Esophagus muscularis mucosa (tissue), 4 donors: ENCODE measurements around the gene DOCK8. TPM values are rescaled to one million over a fixed set of nuclear protein-coding genes. Genes with fewer than 3 reads are reported as not detected.
A peak's percentile ranks its signal among the peaks of the same experiment; 100 is the strongest.

Source experiments
- DNase-seq: peaks from one replicate; pipeline ENCODE4 v3.0.0-alpha.2; 2017; ENCODE audit errors: extremely low spot score
- H3K27ac ChIP-seq, 4 donors: fragments of 200-600 bp; sonication (generic); replicated peaks in 1 of 4; 1 replicate in 3 of 4; 2 replicates in 1 of 4; pipeline ENCODE4 v1.5.1; 2016 to 2019; ENCODE audit warnings: mild to moderate bottlenecking in 1 of 4
- H3K27me3 ChIP-seq, 4 donors: fragments of 200-600 bp; sonication (generic); one replicate each; pipeline versions ENCODE4 v1.5.1 to v1.6.0; 2016 to 2019
- H3K36me3 ChIP-seq, 4 donors: fragments of 200-600 bp; sonication (generic); one replicate each; pipeline ENCODE4 v1.5.1; 2016 to 2019
- H3K4me1 ChIP-seq, 4 donors: fragments of 200-600 bp; sonication (generic); one replicate each; pipeline ENCODE4 v1.5.1; 2016 to 2019
- H3K4me3 ChIP-seq, 4 donors: fragments of 200-600 bp; sonication (generic); 1 replicate in 2 of 4; 2 replicates in 2 of 4; pipeline ENCODE4 v1.5.1; 2016 to 2019; ENCODE audit warnings: mild to moderate bottlenecking in 4 of 4, moderate library complexity in 1 of 4
- H3K9me3 ChIP-seq, 4 donors: fragments of 200-600 bp; sonication (generic); 1 replicate in 3 of 4; 2 replicates in 1 of 4; pipeline ENCODE4 v1.5.1; 2016 to 2019
- EP300 ChIP-seq: sonication (generic); formaldehyde crosslinking; IDR thresholded peaks from one replicate; pipeline ENCODE4 v1.6.1; 2017; ENCODE audit warnings: antibody characterized with exemption
- POLR2A ChIP-seq: fragments of 450-650 bp; IDR thresholded peaks from one replicate; pipeline ENCODE4 v1.6.1; 2017; ENCODE audit warnings: antibody characterized with exemption, moderate library complexity, mild to moderate bottlenecking, low read depth
- POLR2AphosphoS5 ChIP-seq, 2 donors: sonication (generic); formaldehyde crosslinking; IDR thresholded peaks; one replicate each; pipeline ENCODE4 v1.6.1; 2017; ENCODE audit warnings: antibody characterized with exemption in 2 of 2
- WGBS: methylation state at CpG from one replicate; pipeline ENCODE4 v1.1.5; 2018; 5-methylcytosine and 5-hydroxymethylcytosine counted together
- intact Hi-C: fragments of 100-400 bp; cut with DNase I; formaldehyde crosslinking; loops from one replicate; pipeline ENCODE4 v1.15.1; 2023
- total RNA-seq, 4 donors: library from RNA; depleted of rRNA; stranded (reverse); fragments of >200 nt; gene quantifications; one replicate each; pipeline versions ENCODE4 v1.1.0 to v1.2.1, GENCODE V29; 2016
- TF ChIP-seq, protein P1 (sequence below), 3 experiments: fragments of 200-600 bp in 2 of 3; fragments of 450-650 bp in 1 of 3; sonication (generic) in 2 of 3; IDR thresholded peaks; one replicate each; pipeline ENCODE4 v1.5.1; 2017 to 2019; ENCODE audit warnings: antibody characterized with exemption in 3 of 3, mild to moderate bottlenecking in 2 of 3, moderate library complexity in 1 of 3

Gene DOCK8
- total RNA-seq, 4 donors from 2014 or later = 45.1 to 72.8 (median 48.8) TPM

DNA sequence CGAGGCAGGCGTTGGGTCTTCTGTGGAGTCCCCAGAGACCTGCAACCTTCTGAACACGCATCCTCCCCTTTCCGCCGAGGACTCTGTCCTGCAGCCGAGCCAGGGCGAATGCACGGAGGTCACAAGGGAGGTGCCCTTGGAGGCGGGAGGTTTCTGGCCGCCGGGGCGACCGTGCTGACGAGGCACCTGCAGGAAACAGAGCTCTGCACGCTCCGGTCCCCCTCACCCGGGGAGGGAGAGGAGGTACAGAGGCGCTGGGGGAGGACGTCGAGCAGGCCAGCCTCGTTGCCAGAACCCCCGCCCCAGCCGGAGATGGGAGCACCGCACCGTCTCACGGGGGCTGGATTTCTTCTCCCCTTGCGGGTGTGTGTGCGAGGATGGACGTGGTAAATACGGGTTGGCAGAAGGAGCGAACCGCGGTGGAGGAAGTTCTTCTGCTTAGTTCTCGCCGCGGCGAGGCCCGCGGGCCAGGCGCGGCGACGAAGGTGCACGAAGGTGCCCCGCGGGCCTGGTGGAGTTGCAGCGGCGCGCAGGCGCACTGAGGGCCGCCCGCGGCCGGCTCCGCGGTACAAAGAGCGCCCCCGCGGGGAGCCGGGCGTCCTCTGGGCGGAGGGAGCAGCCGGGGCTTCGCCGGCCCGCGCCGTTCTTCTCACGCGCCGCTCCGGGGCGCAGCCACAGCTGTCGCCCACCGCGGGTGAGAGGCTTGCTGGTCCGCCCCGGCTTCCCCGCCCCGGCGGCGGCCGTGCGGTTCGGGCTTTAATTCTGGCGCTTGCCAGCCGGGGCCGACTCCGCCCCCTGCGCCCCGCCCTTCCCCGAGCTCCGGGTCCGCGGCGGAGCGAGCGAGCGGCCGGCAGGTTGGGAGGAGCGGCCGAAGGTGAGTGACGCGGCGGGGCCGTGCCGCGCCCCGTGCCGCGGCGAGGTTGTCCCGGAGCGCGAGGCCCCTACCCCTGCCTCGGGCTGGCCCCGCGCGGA, 289.5 kb downstream of the DOCK8 start, which contains the start of gene KANK1:
Gene KANK1 (plus strand): TSS at position 815 of the 972 bp plus-strand sequence.
- no peaks in the 10 kb centered on the region for H3K36me3 ChIP-seq
- no peak for TF ChIP-seq EP300
- TF ChIP-seq POLR2AphosphoS5 (IDR thresholded peaks at IDR 0.05) = peak; percentile 30 to 37
- TF ChIP-seq, protein P1, sequence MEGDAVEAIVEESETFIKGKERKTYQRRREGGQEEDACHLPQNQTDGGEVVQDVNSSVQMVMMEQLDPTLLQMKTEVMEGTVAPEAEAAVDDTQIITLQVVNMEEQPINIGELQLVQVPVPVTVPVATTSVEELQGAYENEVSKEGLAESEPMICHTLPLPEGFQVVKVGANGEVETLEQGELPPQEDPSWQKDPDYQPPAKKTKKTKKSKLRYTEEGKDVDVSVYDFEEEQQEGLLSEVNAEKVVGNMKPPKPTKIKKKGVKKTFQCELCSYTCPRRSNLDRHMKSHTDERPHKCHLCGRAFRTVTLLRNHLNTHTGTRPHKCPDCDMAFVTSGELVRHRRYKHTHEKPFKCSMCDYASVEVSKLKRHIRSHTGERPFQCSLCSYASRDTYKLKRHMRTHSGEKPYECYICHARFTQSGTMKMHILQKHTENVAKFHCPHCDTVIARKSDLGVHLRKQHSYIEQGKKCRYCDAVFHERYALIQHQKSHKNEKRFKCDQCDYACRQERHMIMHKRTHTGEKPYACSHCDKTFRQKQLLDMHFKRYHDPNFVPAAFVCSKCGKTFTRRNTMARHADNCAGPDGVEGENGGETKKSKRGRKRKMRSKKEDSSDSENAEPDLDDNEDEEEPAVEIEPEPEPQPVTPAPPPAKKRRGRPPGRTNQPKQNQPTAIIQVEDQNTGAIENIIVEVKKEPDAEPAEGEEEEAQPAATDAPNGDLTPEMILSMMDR (IDR thresholded peaks at IDR 0.05) = peak; percentile 35 to 55 (median 36)
- intact Hi-C loops = loop anchor here (5.0 kb wide), 2 partner anchors 37 to 43 kb away; no protein-coding TSS in a partner anchor
- WGBS = 3% methylated on average over 23 of the region's 119 CpGs
- H3K9me3 ChIP-seq = no peaks in the 10 kb centered on the region
- no peaks in the 10 kb centered on the region for H3K27me3 ChIP-seq
- H3K27ac ChIP-seq = peak within 1 kb of the TSS; percentile 82 to 88 (median 86)
- H3K4me1 ChIP-seq = peaks cover 8 to 30% (median 24%) of the 10 kb centered on the region in 4 donors
- peak within 1 kb of the TSS; percentile 75 to 87 (median 82) for H3K4me3 ChIP-seq
- DNase-seq = no peak

DNA sequence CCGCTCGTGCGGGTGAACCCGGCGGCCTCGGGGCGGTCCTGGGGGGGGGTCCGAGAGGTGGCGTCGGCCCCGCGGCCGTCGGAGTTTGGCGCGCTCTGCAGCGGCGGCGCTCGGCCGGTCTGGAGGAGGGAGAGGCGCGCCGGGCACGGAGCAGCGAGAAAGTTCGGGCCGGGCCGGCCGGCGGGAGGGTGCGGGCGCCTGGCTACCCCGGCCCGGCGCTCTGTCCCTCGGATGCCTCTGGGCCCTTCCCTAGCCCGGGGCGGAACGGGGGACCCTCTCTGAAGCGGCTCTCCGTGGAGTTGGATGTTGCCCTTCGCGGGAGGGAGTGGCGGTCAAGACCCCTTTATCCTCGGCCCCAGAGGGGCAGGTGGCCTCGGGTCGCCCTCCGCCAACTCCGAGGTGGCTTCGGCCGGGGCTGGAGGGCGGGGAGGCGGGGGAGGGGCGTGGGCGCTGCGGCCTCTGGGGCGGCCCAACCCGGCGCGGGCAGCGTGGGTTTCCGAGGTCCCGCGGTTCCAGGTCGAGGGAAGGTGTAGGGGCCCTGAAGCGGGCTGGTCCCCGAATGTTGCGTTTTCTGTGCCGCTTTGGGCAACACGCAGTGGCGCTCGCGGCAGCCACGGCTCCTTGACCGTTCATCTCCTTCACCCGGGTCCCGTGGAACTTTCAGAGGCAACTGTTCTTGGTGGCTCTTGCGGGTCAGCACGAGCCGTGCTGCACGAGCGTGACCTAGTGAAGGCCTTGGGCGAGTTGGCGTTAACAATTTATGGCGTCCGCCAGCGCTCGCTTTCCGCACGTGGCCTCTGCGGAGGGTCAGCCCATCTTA, 290.5 kb downstream of the DOCK8 start:
- H3K36me3 ChIP-seq = peaks cover 0 to 3% (median 0%) of the 10 kb centered on the region in 4 donors
- no peaks in the 10 kb centered on the region for H3K9me3 ChIP-seq
- intact Hi-C loops = loop anchor here (5.0 kb wide), 2 partner anchors 38 to 42 kb away; no protein-coding TSS in a partner anchor
- peak overlapping the region; percentile 82 to 88 (median 86) for H3K27ac ChIP-seq
- no peak for TF ChIP-seq POLR2AphosphoS5 (IDR thresholded peaks at IDR 0.05)
- no peak for TF ChIP-seq POLR2A
- TF ChIP-seq EP300 = no peak
- TF ChIP-seq, protein P1 (IDR thresholded peaks at IDR 0.05) = no peak
- 0% methylated on average over 17 of the region's 92 CpGs for WGBS
- peak overlapping the region; percentile 75 to 87 (median 82) for H3K4me3 ChIP-seq
- H3K27me3 ChIP-seq = no peaks in the 10 kb centered on the region
- peaks cover 8 to 30% (median 24%) of the 10 kb centered on the region in 4 donors for H3K4me1 ChIP-seq
- DNase-seq = no peak

DNA sequence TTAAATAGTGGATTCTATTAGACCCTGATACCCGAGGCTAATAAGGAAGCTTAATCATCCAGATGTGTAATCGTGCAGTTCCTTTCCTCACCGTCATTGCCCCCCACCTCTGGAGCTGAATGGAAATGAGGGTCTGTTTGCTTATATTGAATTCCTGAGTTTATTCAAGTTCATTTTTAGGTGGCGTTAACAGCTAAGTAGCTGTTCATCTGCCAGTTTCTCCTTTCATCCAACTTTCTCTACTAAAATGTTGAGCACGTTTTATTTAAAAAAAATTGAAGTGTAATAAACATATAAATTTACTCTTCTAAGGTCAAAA, 291.0 kb downstream of the DOCK8 start:
- DNase-seq = no peak
- Histone ChIP-seq H3K4me3 (peak overlapping the region; percentile 75 to 87 (median 82)), H3K9me3 (no peaks in the 10 kb centered on the region), H3K36me3 (peaks cover 0 to 3% (median 0%) of the 10 kb centered on the region in 4 donors), H3K27me3 (no peaks in the 10 kb centered on the region), H3K27ac (peak overlapping the region in 1 of 4 donors; percentile 85), H3K4me1 (peaks cover 8 to 30% (median 24%) of the 10 kb centered on the region in 4 donors)
- 28% methylated on average over 5 of the region's 5 CpGs for WGBS
- no peak for TF ChIP-seq EP300
- no peak for TF ChIP-seq POLR2AphosphoS5 (IDR thresholded peaks at IDR 0.05)
- no peak for TF ChIP-seq POLR2A
- TF ChIP-seq, protein P1 (IDR thresholded peaks at IDR 0.05) = no peak
- intact Hi-C loops = no loop called here

- intact Hi-C loops = no loop called here
- TF ChIP-seq POLR2A (no peak), POLR2AphosphoS5 (IDR thresholded peaks at IDR 0.05) (no peak), EP300 (no peak)
- TF ChIP-seq, protein P1 (IDR thresholded peaks at IDR 0.05) = no peak
- WGBS = 83% methylated on average over 7 of the region's 7 CpGs
- Histone ChIP-seq H3K27me3 (no peaks in the 10 kb centered on the region), H3K4me3 (no peak overlapping the region), H3K4me1 (peaks cover 8 to 30% (median 24%) of the 10 kb centered on the region in 4 donors), H3K9me3 (no peaks in the 10 kb centered on the region), H3K36me3 (peaks cover 0 to 3% (median 0%) of the 10 kb centered on the region in 4 donors), H3K27ac (no peak overlapping the region)
- no peak for DNase-seq
Observed at GRCh38 chr9:506281-506680, 291.6 kb downstream of the DOCK8 start.
